ENCODE results near the gene C6orf89.

Gene C6orf89

DNA sequence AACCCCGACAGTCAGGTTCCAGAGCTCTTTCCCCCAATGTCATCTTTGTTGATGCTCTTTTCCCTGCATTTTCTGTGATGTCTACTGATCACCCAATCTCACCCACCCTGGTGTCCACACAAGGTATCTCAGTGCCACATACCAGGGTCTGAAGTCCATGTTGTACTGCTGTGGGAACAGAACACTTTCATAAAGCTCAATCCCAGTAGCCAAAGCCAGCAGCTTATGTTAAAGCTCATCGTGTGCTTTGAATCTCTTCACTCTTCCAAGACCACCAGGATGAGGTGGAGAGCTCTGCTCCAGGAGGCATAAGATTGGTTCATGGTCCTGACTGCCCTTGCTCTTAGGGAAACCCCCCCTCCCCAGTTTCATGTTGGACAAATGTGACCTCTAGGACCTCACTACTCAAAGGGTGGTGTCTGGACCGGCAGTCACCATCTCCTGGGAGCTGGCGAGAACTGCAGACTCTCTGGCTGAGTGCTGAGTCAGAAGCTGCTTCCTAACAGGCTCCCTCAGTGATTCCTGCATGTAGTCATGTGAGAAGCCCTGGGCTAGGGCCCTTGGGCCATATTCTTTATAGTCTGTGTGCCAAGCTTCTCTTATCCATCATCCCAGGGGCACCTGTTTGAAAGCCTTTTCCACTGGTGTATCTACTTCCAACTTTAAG is 33.1 kb upstream of the C6orf89 start:
- no peak for FAIRE-seq

DNA sequence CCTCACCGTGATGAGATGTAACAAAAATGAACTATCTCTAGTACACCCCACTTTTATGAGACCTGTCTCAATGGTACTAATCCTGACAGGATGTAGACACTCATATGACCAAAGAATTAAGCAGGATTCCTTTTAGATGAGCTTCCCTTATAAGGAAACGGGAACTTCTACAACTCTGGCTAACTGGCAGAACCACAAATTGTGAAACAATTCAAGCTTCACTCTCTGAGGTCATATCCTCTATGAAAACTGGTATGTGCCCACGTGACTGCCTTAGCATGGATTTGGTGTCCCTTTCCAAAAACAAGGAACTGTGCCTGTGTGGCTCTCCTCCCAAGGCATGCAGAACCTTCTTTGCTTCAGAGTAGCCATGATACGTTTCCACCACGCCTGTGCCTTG is 32.4 kb upstream of the C6orf89 start:
- DNase-seq (ENCODE audit: insufficient read length, low spot score) (no peak), FAIRE-seq (no peak)

More for the DNA sequence above, 33.1 kb upstream of the C6orf89 start:
- DNase-seq (ENCODE audit: insufficient read length, low spot score), result no peak

DNA sequence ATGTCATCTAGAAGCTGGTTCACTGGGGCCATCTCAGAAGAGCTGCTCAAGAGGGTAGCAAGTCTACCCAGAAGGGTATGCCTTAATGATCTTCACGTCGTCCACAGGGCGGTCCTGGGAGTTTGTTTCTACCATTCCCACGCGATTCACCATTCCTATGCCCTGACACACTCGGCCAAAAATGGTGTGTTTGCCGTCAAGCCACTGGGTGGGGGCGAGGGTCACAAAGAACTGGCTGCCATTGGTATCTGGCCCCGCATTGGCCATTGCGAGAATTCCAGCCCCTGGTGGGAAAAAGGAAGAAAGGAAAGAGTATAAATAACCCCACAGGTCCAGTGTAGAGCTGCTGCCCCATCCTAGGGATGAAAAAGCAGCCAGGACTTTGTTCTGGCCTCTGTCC is 30.0 kb upstream of the C6orf89 start:
- FAIRE-seq, result no peak
- no peak for DNase-seq (ENCODE audit: insufficient read length, low spot score)

DNA sequence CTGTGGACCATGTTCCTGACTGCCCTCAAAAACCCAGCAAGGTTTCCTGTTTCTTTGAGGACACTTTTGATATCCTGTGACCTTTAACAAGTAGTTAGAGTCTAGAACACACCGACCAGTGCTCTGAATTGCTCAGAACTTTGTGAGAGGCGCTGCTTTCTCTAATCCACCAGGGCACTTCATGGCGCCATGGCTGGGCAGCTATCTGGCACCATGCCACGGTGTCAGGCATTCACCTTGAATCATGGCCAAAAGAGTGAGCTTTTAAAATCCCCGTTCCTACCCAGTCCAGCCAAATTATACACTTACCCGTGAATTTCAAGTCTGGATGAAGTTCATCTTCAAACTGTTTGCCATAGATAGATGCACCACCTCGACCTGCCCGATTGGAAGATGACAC is 29.5 kb upstream of the C6orf89 start:
- no peak for DNase-seq (ENCODE audit: insufficient read length, low spot score)
- FAIRE-seq, result no peak

DNA sequence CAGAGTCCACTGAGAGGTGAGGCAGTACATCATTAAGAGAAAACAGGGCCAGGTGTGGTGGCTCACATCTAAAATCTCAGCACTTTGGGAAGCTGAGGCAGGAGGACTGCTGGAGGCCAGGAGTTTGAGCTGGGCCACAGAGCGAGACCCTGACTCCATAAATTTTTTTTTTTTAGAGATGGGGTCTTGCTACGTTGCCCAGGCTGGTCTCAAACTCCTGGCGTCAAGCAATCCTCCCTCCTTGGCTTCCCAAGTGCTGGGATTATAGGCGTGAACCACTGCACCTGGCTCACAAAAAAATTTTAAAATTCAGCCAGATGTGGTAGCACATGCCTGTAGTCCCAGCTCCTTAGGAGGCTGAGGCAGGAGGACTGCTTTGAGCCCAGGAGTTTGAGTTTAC is 28.4 kb upstream of the C6orf89 start:
- FAIRE-seq (no peak), DNase-seq (ENCODE audit: insufficient read length, low spot score) (no peak)

DNA sequence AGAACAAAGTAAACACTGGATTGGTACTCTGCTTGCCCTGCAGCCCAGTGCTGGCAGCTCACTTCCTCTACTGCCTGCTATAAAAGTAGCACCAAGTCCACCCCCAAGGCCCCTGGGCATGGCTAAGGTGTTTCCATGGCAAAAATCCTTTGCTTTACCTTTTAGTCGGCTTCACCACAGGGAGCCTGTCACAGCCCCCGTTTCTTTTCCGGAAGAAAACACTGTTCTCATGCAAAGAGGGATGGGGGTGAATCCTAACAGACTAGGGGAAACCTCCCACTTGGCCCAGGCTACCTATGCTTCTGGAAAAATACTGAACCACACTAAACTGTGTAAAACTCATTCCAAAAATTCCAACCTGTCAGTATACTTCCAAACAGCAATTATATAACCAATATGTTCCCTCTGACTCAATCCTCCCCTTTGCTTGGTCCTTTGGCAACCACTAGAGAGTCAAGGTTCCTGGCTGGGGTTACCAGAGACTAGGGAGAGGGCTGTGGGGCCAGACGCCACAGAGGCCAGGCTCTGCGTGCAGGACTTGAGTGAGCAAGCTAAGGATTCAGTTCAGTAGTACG is 27.3 kb upstream of the C6orf89 start:
- no peak for FAIRE-seq
- DNase-seq (ENCODE audit: insufficient read length, low spot score), result no peak

DNA sequence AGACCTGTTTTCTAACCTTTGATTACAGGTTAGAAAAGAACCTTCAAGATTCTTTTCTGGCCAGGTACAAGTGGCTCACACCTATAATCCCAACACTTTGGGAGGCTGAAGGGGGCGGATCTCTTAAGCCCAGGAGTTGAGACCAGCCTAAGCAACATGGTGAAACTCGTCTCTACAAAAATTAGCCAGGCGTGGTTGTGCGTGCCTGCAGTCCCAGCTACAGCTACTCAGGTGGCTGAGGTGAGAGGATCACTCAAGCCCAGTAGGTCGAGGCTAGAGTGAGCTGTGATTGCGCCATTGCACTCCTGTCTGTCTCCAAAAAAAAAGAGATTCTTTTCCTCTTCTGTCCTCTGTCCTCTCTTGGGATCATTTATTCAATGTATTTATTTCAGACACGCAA is 25.6 kb upstream of the C6orf89 start:
- DNase-seq (ENCODE audit: insufficient read length, low spot score) (no peak), FAIRE-seq (no peak)

DNA sequence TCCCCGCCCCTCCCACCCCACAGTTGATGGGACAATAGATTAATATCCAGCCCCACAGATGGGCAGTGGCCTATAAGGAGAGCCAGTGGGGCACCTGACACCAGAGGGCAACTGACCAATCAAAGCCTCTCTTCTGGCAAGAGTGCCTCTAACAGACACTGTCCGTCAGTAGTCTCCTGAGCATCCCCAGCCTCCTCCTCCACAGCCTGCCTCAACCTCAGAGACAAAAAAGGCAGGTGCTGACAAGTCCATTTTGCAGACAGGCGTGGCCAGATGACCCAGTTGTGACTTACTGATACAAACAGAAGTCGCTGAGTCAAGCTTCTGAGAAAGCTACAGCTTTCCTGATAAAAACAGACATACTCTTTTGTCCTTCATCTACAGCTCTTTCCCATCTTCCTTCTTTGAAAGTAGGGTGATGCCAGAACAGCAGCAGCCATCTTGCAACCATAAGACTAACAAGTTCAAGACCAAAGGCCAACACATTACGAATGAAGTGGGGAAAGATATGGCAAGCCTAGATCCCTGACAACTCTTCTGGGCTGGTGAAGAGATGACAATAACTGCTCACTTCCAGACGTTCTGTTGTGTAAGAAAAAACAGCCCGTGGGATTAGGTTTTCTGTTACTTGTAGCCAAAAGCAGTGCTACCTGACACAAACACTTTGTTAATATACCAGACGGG is 23.4 kb upstream of the C6orf89 start:
- DNase-seq (ENCODE audit: insufficient read length, low spot score) (no peak), FAIRE-seq (no peak)

DNA sequence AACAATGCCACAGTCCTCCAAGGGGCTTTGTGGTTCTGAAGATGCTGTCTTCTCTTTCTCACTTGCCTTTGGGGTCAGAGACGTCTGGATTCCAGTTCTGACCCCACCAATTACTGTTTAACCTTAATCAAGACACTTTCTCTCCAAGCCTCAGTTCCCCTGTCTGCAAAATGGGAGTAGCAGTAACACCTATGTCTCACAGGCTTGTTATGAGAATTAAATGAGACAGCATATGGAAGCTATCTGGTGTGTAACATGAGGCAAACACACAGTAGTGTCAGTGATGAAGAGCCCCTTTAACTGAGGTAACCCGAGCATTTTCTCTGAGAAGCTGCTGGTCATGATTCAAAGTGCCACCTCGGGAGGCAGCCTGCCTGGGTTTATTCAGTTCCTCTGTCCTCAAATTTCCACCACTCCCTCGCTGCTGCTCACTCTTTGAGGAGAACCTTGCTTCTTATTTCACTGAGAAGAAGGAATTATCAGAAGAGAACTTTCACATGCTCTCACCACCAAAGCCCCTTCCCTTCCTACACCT is 22.8 kb upstream of the C6orf89 start:
- no peak for DNase-seq (ENCODE audit: insufficient read length, low spot score)
- FAIRE-seq, result no peak

DNA sequence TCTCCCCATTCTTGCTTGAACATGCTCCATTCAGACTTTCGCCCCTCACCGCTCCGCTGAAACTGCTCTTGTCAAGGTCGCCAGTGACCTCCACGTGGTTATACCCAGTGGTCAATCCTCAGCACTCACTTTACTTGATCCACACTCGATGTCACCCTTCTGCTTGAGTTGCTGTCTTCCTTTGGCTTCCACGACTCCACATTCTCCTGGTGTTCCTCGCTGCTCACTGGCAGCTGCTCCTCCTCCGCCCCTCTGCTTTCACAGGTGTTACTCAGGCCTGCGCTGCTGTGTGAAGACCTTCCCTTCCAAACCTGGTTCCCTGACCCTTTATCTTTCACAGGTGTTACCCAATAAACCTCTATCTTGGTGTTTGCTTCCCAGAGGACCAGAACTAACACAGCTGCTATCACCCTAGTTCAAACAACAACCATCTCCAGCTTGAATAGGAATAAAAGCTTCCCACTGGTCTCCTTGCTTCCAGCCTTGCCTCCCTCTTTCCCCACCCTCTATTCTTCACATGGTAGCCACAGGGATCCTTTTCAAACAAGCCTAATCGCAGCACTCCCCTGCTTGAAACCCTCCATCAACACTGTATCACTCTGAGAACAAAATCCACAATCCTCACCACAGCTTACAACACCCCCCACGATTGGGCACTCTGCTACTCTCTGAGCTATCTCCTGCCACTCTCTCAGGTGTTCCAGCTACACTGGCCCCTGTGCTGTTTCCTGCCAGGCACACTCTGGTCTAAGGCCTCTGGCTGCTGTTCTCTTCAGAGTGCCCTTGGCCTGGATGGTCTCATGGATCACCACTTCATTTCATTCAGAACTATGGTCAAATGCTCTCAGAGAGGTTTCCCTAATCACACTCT is 21.8 kb upstream of the C6orf89 start:
- FAIRE-seq (no peak), DNase-seq (ENCODE audit: insufficient read length, low spot score) (no peak)

DNA sequence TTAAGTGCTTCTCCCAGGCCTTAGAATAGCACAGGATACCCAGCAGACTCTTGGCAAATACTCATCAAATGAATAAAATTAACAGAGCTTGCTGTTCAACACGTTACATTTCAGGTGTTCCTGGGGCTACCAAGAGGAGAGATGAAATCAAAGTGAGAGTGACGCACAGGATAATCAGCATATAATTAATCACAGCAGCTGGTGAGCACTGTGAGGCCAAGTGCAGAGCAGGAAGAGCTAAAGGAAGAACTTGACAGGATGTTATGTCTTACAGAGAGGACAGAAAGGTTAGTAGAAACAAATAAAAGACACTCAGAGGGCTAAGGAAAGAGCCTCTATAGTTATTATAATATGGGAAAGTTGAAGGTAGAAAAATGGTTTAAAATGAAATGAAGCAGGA is 19.9 kb upstream of the C6orf89 start:
- no peak for FAIRE-seq
- no peak for DNase-seq (ENCODE audit: insufficient read length, low spot score)

DNA sequence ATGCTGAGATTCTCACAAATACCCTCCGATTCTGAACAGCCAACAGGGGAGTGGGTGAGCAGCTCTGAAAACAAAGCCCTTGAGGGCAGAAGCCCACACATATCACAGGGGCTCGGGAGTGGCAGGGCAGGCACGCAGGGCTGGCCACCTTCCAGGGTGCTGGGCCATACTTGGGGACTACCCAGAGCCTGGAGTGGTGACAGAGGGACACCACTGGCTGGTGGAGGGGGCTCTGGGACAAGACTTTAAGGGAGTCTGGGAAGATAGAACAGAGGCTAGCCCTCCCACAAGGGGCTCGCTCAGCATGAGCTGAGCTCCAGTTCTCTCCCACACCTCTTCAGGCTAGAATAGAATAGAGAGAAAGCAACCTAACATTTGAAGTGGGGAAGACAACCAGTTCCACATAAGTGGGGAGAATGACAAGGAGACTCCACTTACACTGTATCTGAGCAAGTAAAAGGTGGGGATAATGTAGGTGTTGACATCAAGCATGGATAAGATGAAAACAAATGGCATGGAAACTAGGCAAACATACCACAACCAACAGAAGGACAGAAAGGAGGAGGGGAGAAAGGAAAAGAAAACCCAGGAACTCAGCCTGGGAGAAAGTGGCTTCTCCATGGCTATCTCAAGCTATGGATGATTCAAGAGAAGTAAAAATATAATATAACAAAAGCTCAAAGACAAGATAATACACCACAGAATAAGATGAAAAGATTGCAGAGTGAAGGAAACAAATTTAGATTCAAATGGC is 18.1 kb upstream of the C6orf89 start:
- FAIRE-seq (no peak), DNase-seq (ENCODE audit: insufficient read length, low spot score) (no peak)

DNA sequence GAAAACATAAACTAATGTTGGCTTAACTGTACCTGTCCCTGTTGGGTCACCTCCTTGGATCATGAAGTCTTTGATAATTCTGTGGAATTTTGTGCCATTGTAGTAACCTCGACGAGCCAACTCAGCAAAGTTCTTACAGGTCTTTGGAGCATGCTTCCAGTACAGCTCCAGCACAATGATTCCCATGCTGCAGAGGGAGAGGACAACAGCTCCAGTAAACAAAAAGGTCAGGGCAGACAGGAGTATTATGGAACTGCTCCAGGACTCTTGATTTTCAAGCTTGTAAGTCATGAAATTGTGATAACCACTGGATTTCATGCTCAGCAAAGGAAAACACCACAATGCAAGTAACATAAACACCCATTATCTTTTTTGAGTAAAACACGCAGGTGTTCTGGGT is 14.1 kb upstream of the C6orf89 start:
- FAIRE-seq, result no peak
- no peak for DNase-seq (ENCODE audit: insufficient read length, low spot score)

DNA sequence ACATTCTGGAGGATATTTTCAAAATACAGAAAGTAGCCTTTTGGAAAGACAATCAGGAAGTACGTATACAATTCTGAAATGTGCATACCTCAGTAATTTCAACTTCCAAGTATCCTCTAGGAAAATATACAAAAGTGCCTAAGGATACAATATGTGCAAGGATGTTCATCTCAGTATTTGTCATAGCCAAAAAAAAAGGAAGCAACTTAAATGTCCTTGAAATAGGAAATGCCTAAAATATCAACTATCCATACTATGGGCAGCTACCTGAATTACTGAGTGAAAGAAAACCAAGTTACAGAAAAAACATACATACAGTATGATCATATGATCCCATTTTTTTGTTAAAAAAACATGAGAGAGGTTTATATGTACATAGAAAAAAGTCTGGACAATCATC is 12.6 kb upstream of the C6orf89 start:
- FAIRE-seq (no peak), DNase-seq (ENCODE audit: insufficient read length, low spot score) (no peak)

DNA sequence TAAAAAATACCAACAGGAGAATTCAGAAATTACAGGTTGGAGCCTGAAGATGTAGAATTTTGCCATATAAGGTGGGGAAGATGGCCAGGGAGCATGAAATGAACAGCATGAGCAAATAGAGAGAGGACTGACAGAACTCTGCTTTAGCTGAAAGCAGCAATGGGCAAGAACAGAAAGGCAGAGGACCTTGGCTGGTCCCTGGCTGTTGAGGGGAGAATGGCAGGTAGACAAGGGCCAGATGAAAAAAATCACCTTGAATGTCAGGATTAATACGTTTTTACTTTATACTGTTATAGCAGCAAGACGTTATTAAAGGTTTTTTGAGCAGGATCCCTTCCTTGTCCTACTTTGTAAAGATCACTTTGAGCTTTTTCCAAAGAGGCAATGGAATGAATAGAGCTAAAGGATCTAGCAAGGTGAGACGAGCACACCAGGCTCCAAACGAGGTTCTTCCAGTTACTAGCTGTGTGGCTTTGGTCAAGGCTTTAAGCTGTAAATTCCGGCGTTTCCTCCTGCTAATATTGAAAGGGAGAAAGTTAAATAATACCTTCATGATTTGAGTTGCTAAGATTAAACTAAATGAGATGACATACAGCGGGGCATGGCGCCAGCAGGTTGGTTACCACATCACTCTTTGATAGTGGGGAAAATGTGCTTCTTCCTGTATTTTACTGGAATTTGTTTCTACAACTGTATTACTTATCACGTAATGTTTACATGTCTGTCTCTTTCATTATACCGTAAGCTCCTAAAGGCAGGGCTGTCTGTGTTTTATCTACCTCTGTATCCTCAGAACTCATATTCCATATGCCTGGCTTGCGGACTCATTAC is 11.9 kb upstream of the C6orf89 start:
- no peak for DNase-seq (ENCODE audit: insufficient read length, low spot score)
- peak; percentile 89 for FAIRE-seq

DNA sequence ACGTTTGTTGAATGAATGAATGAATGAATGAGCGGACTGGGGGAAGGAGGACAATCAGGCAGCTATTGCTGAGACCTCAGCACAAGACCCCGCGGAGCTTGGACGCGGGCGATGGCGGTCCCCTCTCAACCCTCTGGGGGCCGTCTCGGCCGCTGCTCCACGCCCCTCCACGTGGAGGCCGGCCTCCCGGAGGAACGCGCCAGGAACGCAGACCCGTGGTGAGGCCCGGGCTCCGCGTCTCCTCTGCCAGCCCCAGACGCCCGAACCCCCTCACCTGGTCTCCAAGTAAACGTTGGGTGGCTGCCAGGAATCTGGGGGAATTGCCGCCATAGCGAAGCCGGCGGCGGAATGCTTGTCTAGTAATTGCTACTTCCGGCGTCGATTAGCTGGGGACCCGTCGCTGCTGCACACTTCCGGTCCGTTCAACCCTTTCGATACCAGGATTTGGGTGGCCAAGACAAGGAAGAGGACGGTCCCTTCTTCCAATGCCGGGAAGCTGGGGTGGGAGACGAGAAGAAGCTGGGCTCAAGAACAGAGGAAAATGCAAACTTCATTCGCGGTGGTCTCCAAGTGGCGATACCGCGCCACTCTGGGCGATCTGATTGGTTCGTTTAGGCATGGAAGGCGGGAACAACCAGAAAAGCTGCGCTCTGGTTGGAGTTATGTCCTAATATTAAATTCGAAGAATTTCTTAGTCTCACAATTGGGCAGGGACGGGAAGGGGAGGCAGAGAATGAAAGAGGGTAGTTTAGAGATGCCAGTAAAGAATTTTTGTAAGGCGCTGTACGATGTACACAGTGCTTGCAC is 11.1 kb upstream of the C6orf89 start, which contains the start of gene PPIL1:
PPIL1 (minus strand) TSS at position 361 of the 807 bp plus-strand sequence; CDS start at position 330, 31 bp downstream.
- FAIRE-seq (peak; percentile 97), DNase-seq (ENCODE audit: insufficient read length, low spot score) (peak; percentile 74)

DNA sequence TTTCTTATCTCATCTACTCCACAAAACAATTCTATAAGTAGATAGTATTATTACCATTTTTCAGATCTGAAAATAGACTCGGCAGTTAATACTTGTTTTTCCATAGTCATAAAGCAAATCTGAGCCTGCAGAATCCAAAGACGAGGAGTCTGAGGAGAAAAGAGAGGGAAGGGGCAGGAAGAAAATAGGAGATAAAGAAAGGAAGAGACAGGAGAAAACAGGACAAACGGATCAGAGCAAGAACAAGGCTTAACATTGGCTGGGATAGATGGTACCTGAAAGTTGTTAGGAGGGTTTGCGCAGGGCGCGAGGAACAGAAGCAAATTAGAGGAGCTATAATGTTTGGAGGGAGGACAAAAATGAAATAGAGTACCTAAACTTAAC is 10.5 kb upstream of the C6orf89 start:
- DNase-seq (ENCODE audit: insufficient read length, low spot score), result no peak

DNA sequence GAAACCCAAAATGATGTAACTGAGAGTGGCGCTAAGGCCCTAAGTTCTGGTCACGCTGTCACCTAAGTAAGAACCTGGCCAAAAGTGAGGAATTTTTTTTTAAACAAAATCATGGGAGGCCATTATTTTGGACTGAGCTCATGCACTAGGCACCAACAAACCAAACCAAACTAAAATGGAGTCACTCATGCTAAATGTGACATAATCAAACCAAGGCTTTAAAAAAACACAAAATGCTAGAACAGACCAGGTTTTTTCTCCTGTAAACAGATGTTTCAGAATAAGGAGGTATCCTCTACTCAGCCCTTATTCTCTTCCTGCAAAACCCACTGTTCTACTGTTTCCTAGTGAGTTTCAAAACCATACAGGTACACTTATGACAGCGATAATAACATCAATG is 1.1 kb upstream of the C6orf89 start:
- FAIRE-seq (peak; percentile 8), DNase-seq (ENCODE audit: insufficient read length, low spot score) (no peak)

More for the DNA sequence above, 10.5 kb upstream of the C6orf89 start:
- no peak for FAIRE-seq
